B cell (primary cell): ENCODE results near the gene ALDH3A1. TPM values are rescaled to one million over a fixed set of nuclear protein-coding genes. Genes with fewer than 3 reads are reported as not detected.

ENCODE experiments used
- ATAC-seq: fragments of 200-7000 bp; cut with Tn5 transposase; one replicate; pipeline ENCODE4 v1.10.0; 2021; ENCODE audit warnings: low read depth, mild to moderate bottlenecking, moderate number of reproducible peaks, moderate library complexity
- CTCF ChIA-PET: fragments of 350-600 bp; sonication (Branson Sonifier 250); formaldehyde crosslinking; loops from one replicate; lab custom pipeline; 2021; ENCODE audit warnings: antibody characterized with exemption, inconsistent platforms; lab: Charles Lee
- POLR2A ChIA-PET: fragments of 350-600 bp; sonication (Branson Sonifier 250); formaldehyde crosslinking; loops from one replicate; lab custom pipeline; 2021; ENCODE audit warnings: antibody characterized with exemption; lab: Charles Lee
- DNase-seq: peaks from one replicate; pipeline ENCODE4 v3.0.0; 2013
- H2AFZ ChIP-seq: 2 replicates; pipeline ENCODE4 v1.6.1; 2012; ENCODE audit warnings: mild to moderate bottlenecking, low read depth, low read length; ENCODE audit not compliant: insufficient read depth, poor library complexity, severe bottlenecking
- H3K27ac ChIP-seq, 2 donors: 1 replicate in 1 of 2; 2 replicates in 1 of 2; pipeline ENCODE4 v1.5.1; 2012 to 2013; ENCODE audit warnings: low read length in 2 of 2, mild to moderate bottlenecking in 2 of 2, moderate library complexity in 1 of 2
- H3K27me3 ChIP-seq, 4 experiments: fragments of 200-600 bp in 1 of 4; sonication (generic) in 1 of 4; replicated peaks in 1 of 4; 1 replicate in 2 of 4; 2 replicates in 2 of 4; pipeline versions ENCODE4 v1.6.1 to v1.7.0; 2013 to 2016; ENCODE audit warnings: low read length in 3 of 4, mild to moderate bottlenecking in 2 of 4, mixed read lengths in 1 of 4, moderate library complexity in 1 of 4; ENCODE audit not compliant: insufficient read depth in 4 of 4, control insufficient read depth in 3 of 4; ENCODE audit errors: control extremely low read depth in 1 of 4
- H3K36me3 ChIP-seq, 2 experiments: replicated peaks in 1 of 2; 1 replicate in 1 of 2; 2 replicates in 1 of 2; pipeline versions ENCODE4 v1.6.1 to v1.7.1; 2013; ENCODE audit warnings: low read length in 1 of 2; ENCODE audit not compliant: insufficient read depth in 2 of 2, control insufficient read depth in 1 of 2; ENCODE audit errors: control extremely low read depth in 1 of 2, extremely low read depth in 1 of 2
- H3K4me1 ChIP-seq, 2 donors: fragments of 200-600 bp in 1 of 2; sonication (generic) in 1 of 2; 1 replicate in 1 of 2; 2 replicates in 1 of 2; pipeline versions ENCODE4 v1.5.1 to v1.6.1; 2013 to 2017; ENCODE audit warnings: low read length in 2 of 2; ENCODE audit not compliant: control insufficient read depth in 2 of 2, insufficient read depth in 2 of 2
- H3K4me2 ChIP-seq: replicated peaks from 2 replicates; pipeline ENCODE3; 2012; ENCODE audit warnings: mild to moderate bottlenecking, low read depth, low read length; ENCODE audit not compliant: poor library complexity, severe bottlenecking
- H3K4me3 ChIP-seq, 5 experiments: fragments of 200-600 bp in 1 of 5; sonication (generic) in 1 of 5; 1 replicate in 3 of 5; 2 replicates in 2 of 5; pipeline versions ENCODE4 v1.5.1 to v1.7.0; 2011 to 2016; ENCODE audit warnings: low read length in 4 of 5, mild to moderate bottlenecking in 4 of 5, low read depth in 2 of 5, control low read depth in 1 of 5, moderate library complexity in 1 of 5; ENCODE audit not compliant: insufficient read depth in 1 of 5; ENCODE audit errors: control extremely low read depth in 1 of 5, extremely low read depth in 1 of 5
- H3K79me2 ChIP-seq: fragments of 200-600 bp; sonication (generic); one replicate; pipeline ENCODE4 v1.6.0; 2016; ENCODE audit warnings: low read length; ENCODE audit not compliant: control insufficient read depth, insufficient read depth
- H3K9ac ChIP-seq: fragments of 200-600 bp; sonication (generic); 2 replicates; pipeline ENCODE4 v1.6.1; 2017; ENCODE audit warnings: mild to moderate bottlenecking, low read length, moderate library complexity
- H3K9me3 ChIP-seq, 3 donors: one replicate each; pipeline versions ENCODE4 v1.6.1 to v1.7.1; 2013; ENCODE audit warnings: low read length in 2 of 3; ENCODE audit not compliant: control insufficient read depth in 2 of 3, insufficient read depth in 1 of 3; ENCODE audit errors: control extremely low read depth in 1 of 3
- H4K20me1 ChIP-seq: 2 replicates; pipeline ENCODE4 v1.6.0; 2012; ENCODE audit warnings: mild to moderate bottlenecking, low read length; ENCODE audit not compliant: insufficient read depth, control insufficient read depth, poor library complexity, severe bottlenecking
- H3K27ac Mint-ChIP-seq: one replicate; pipeline ENCODE4 v1.8.0; 2021; ENCODE audit warnings: mixed read lengths
- H3K27me3 Mint-ChIP-seq: one replicate; pipeline ENCODE4 v1.8.0; 2021; ENCODE audit warnings: mixed read lengths
- H3K4me1 Mint-ChIP-seq: one replicate; pipeline ENCODE4 v1.8.0; 2021; ENCODE audit warnings: mixed read lengths
- H3K4me3 Mint-ChIP-seq: one replicate; pipeline ENCODE4 v1.8.0; 2021; ENCODE audit warnings: mixed read lengths
- H3K9me3 Mint-ChIP-seq: one replicate; pipeline ENCODE4 v1.8.0; 2022; ENCODE audit warnings: mixed read lengths; ENCODE audit not compliant: insufficient read depth
- EZH2 ChIP-seq: IDR thresholded peaks from 2 replicates; pipeline ENCODE4 v1.6.1; 2012; ENCODE audit warnings: borderline replicate concordance, low read depth, mild to moderate bottlenecking, moderate library complexity, low read length; ENCODE audit not compliant: insufficient read depth, poor library complexity, severe bottlenecking
- WGBS: methylation state at CpG from one replicate; pipeline ENCODE4 v1.1.5; 2013; ENCODE audit warnings: missing lambda C conversion rate; ENCODE audit not compliant: insufficient coverage; 5-methylcytosine and 5-hydroxymethylcytosine counted together
- intact Hi-C: fragments of 100-400 bp; cut with micrococcal nuclease; formaldehyde crosslinking; loops from one replicate; pipeline ENCODE4 v1.10.0; 2022
- polyA plus RNA-seq: library from polyadenylated mRNA; depleted of rRNA; stranded (reverse); fragments of >200 nt; gene quantifications from 2 replicates; pipeline ENCODE4 v1.2.3, GENCODE V29; 2012
- total RNA-seq, 2 donors: library from RNA; stranded (reverse); fragments of 120-200 nt in 1 of 2; gene quantifications; 1 replicate in 1 of 2; 2 replicates in 1 of 2; pipeline versions ENCODE4 v1.2.3 to v1.2.4, GENCODE V29; 2013 to 2022
- TF ChIP-seq, protein P1 (sequence below): fragments of 200-600 bp; IDR thresholded peaks from one replicate; pipeline ENCODE4 v1.8.0; 2022; ENCODE audit warnings: antibody characterized with exemption, mild to moderate bottlenecking

The ALDH3A1 gene
- total and polyA plus RNA-seq, 2 donors (not counting 1 experiment from before 2014, with no cell fraction given) = not detected

DNA sequence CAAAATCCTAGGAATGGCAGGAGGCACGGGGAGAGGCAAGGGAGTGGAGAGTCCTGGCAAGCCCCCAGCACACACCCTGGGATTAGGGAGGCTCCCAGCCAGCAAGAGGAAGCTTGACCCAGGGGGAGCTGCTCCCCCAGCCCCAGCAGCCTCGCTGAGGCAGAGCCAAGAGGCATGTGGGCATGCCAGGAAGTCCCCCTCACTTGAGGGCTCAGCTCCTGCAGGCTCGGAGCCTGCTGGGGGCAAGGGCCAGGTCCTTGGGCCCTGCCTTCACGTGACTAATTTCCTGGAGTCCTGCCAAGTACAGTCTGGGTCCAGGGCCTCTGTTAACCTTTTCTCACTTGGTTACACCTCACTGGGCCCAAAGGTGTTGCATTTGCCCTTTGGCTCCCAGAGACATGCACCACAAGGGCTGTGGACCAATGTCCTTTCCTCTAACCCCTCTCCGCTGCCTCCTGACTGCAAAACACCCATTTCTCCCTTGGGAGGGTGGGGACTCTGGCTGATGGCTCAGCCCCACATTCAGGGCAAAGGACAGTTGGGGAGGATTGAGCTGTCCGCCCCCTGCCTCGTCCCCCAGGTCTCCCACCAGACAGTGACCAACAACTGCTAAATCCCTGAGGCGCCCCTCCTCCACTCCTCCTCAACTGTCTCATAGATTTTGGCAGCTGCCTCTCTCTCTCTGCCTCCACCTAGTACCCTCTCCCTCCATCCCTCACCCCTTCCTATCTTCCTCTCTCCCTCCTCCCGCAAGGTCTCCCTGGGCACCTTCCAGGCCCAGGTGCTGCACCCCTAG, 27.3 kb downstream of the ALDH3A1 start:
- H3K9me3 Mint-ChIP-seq = no peaks in the 10 kb centered on the region
- 56% methylated on average over 7 of the region's 9 CpGs for WGBS
- Histone ChIP-seq H3K9me3 (no peaks in the 10 kb centered on the region), H3K9ac (no peak overlapping the region), H3K36me3 (no peaks in the 10 kb centered on the region), H4K20me1 (no peaks in the 10 kb centered on the region), H3K4me1 (peaks cover 12% of the 10 kb centered on the region in 2 donors), H3K27ac (no peak overlapping the region), H2AFZ (no peak overlapping the region), H3K79me2 (no peaks in the 10 kb centered on the region), H3K4me2 (no peak overlapping the region), H3K4me3 (no peak overlapping the region), H3K27me3 (no peaks in the 10 kb centered on the region)
- ChIA-PET CTCF (no interaction called here), POLR2A (no interaction called here)
- intact Hi-C loops = no loop called here
- H3K27ac Mint-ChIP-seq = no peak overlapping the region
- H3K4me3 Mint-ChIP-seq = no peak overlapping the region
- no peak for TF ChIP-seq EZH2
- TF ChIP-seq, protein P1, sequence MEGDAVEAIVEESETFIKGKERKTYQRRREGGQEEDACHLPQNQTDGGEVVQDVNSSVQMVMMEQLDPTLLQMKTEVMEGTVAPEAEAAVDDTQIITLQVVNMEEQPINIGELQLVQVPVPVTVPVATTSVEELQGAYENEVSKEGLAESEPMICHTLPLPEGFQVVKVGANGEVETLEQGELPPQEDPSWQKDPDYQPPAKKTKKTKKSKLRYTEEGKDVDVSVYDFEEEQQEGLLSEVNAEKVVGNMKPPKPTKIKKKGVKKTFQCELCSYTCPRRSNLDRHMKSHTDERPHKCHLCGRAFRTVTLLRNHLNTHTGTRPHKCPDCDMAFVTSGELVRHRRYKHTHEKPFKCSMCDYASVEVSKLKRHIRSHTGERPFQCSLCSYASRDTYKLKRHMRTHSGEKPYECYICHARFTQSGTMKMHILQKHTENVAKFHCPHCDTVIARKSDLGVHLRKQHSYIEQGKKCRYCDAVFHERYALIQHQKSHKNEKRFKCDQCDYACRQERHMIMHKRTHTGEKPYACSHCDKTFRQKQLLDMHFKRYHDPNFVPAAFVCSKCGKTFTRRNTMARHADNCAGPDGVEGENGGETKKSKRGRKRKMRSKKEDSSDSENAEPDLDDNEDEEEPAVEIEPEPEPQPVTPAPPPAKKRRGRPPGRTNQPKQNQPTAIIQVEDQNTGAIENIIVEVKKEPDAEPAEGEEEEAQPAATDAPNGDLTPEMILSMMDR = no peak
- no peak for ATAC-seq
- H3K4me1 Mint-ChIP-seq = peaks cover 12% of the 10 kb centered on the region
- no peak for DNase-seq
- H3K27me3 Mint-ChIP-seq = peaks cover 3% of the 10 kb centered on the region

DNA sequence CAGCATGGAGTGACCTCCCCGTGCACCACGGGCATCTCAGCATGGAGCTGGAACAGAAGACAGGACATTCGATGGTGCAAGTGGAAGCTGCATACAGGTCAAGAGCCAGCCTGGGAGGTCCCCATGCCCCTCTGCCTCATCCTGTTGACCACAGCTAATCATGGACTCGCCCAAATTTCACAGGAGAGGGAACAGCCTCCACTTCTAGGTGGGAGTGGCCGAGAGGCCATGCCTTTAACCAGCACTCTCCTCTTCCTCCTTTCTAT, 28.0 kb downstream of the ALDH3A1 start:
- Histone ChIP-seq H3K79me2 (no peaks in the 10 kb centered on the region), H3K36me3 (no peaks in the 10 kb centered on the region), H3K4me3 (no peak overlapping the region), H3K27ac (no peak overlapping the region), H3K27me3 (no peaks in the 10 kb centered on the region), H2AFZ (no peak overlapping the region), H3K9ac (no peak overlapping the region), H3K4me2 (no peak overlapping the region), H3K4me1 (peaks cover 11 to 12% of the 10 kb centered on the region in 2 donors), H3K9me3 (no peaks in the 10 kb centered on the region), H4K20me1 (no peaks in the 10 kb centered on the region)
- H3K4me1 Mint-ChIP-seq = peaks cover 9% of the 10 kb centered on the region
- H3K9me3 Mint-ChIP-seq = no peaks in the 10 kb centered on the region
- peaks cover 3% of the 10 kb centered on the region for H3K27me3 Mint-ChIP-seq
- POLR2A ChIA-PET = no interaction called here
- no peak overlapping the region for H3K4me3 Mint-ChIP-seq
- TF ChIP-seq, protein P1 = no peak
- TF ChIP-seq EZH2 = no peak
- intact Hi-C loops = no loop called here
- H3K27ac Mint-ChIP-seq = no peak overlapping the region
- CTCF ChIA-PET = no interaction called here
- 90% methylated on average over 5 of the region's 5 CpGs for WGBS
- DNase-seq = no peak
- no peak for ATAC-seq
